IMR-90 (cell line): Measurements from ENCODE around the gene MRPL41. TPM values are rescaled to one million over a fixed set of nuclear protein-coding genes. Genes with fewer than 3 reads are reported as not detected.
"Not testable (repeated sequence)": the region's sequence is repeated elsewhere in the genome, so short reads cannot be mapped to it uniquely, and the experiment has no call there.

Source experiments
- ATAC-seq: fragments of 200-7000 bp; cut with Tn5 transposase; 2 replicates; pipeline ENCODE4 v1.9.1; 2020; ENCODE audit warnings: low read depth, mild to moderate bottlenecking, moderate library complexity
- BruUV-seq: library from RNA; stranded (reverse); fragments of 400-500 nt; replicated peaks from 2 replicates; lab custom pipeline; 2021; lab: Mats Ljungman, UMichigan
- CTCF ChIA-PET: fragments of 300-600 bp; formaldehyde crosslinking; extraction: SDS; loops from one replicate; lab custom pipeline; 2021; ENCODE audit warnings: antibody characterized with exemption; lab: Yijun Ruan, JAX
- POLR2A ChIA-PET: fragments of 300-600 bp; sonication (Branson Sonifier 250); formaldehyde crosslinking; loops from one replicate; lab custom pipeline; 2022; ENCODE audit warnings: antibody characterized with exemption; ENCODE audit not compliant: unreplicated experiment; lab: Charles Lee
- DNase-seq: peaks from one replicate; pipeline ENCODE4 v3.0.0; 2013
- H2AFZ ChIP-seq: replicated peaks from 2 replicates; pipeline ENCODE3; 2013; ENCODE audit warnings: low read length, mild to moderate bottlenecking; ENCODE audit not compliant: poor library complexity
- H2AK5ac ChIP-seq: 2 replicates; pipeline ENCODE4 v1.6.1; 2013; ENCODE audit warnings: low read depth, low read length, inconsistent platforms
- H2AK9ac ChIP-seq: replicated peaks from 2 replicates; pipeline ENCODE3; 2013; ENCODE audit warnings: mild to moderate bottlenecking, low read depth, low read length, moderate library complexity; ENCODE audit not compliant: poor library complexity
- H2BK120ac ChIP-seq: 2 replicates; pipeline ENCODE4 v1.6.1; 2013; ENCODE audit warnings: low read depth, low read length, inconsistent platforms
- H2BK15ac ChIP-seq: 3 replicates; pipeline ENCODE4 v1.6.1; 2013; ENCODE audit warnings: low read depth, low read length, inconsistent platforms
- H2BK20ac ChIP-seq: 2 replicates; pipeline ENCODE4 v1.6.1; 2013; ENCODE audit warnings: low read depth, mild to moderate bottlenecking, inconsistent platforms, low read length, moderate library complexity
- H2BK5ac ChIP-seq: 2 replicates; pipeline ENCODE4 v1.6.1; 2013; ENCODE audit warnings: mild to moderate bottlenecking, low read depth, low read length, inconsistent platforms; ENCODE audit not compliant: poor library complexity, severe bottlenecking
- H3K14ac ChIP-seq: replicated peaks from 2 replicates; pipeline ENCODE4 v1.6.1; 2013; ENCODE audit warnings: low read depth, low read length, inconsistent platforms
- H3K18ac ChIP-seq: 2 replicates; pipeline ENCODE4 v1.6.1; 2013; ENCODE audit warnings: low read depth, low read length, control low read depth
- H3K23ac ChIP-seq: 2 replicates; pipeline ENCODE4 v1.6.1; 2013; ENCODE audit warnings: low read depth, low read length, inconsistent platforms
- H3K27ac ChIP-seq: 2 replicates; pipeline ENCODE4 v1.5.1; 2013; ENCODE audit warnings: mild to moderate bottlenecking, control low read depth, low read length; ENCODE audit not compliant: insufficient read depth
- H3K27me3 ChIP-seq: 2 replicates; pipeline ENCODE4 v1.6.1; 2013; ENCODE audit warnings: low read length; ENCODE audit not compliant: control insufficient read depth, insufficient read depth
- H3K36me3 ChIP-seq: 2 replicates; pipeline ENCODE4 v1.6.1; 2013; ENCODE audit warnings: low read length, mixed read lengths; ENCODE audit not compliant: control insufficient read depth, insufficient read depth
- H3K4ac ChIP-seq: 2 replicates; pipeline ENCODE4 v1.6.1; 2013; ENCODE audit warnings: low read depth, low read length, inconsistent platforms
- H3K4me1 ChIP-seq: 2 replicates; pipeline ENCODE4 v1.6.1; 2013; ENCODE audit warnings: low read length, mixed read lengths; ENCODE audit not compliant: control insufficient read depth, insufficient read depth
- H3K4me2 ChIP-seq: 2 replicates; pipeline ENCODE4 v1.6.1; 2013; ENCODE audit warnings: low read depth, mild to moderate bottlenecking, control low read depth, low read length, moderate library complexity
- H3K4me3 ChIP-seq: 2 replicates; pipeline ENCODE4 v1.5.1; 2013; ENCODE audit warnings: low read depth, mild to moderate bottlenecking, control low read depth, low read length, moderate library complexity; ENCODE audit not compliant: insufficient read depth
- H3K56ac ChIP-seq: 2 replicates; pipeline ENCODE4 v1.6.1; 2013; ENCODE audit warnings: low read length, inconsistent platforms; ENCODE audit not compliant: insufficient read depth; ENCODE audit errors: extremely low read depth
- H3K79me1 ChIP-seq, 2 experiments: 2 replicates each; pipeline ENCODE4 v1.6.1; 2013; ENCODE audit warnings: low read length in 2 of 2, inconsistent platforms in 1 of 2, low read depth in 1 of 2
- H3K9ac ChIP-seq: 2 replicates; pipeline ENCODE4 v1.6.1; 2013; ENCODE audit warnings: low read depth, low read length, control low read depth
- H3K9me1 ChIP-seq: 2 replicates; pipeline ENCODE4 v1.6.1; 2013; ENCODE audit warnings: low read length, inconsistent platforms; ENCODE audit not compliant: insufficient read depth
- H3K9me3 ChIP-seq: 2 replicates; pipeline ENCODE4 v1.6.1; 2013; ENCODE audit warnings: low read length; ENCODE audit not compliant: control insufficient read depth, insufficient read depth
- H4K20me1 ChIP-seq: 2 replicates; pipeline ENCODE4 v1.6.1; 2013; ENCODE audit warnings: low read length, inconsistent platforms; ENCODE audit not compliant: insufficient read depth
- H4K5ac ChIP-seq: 2 replicates; pipeline ENCODE4 v1.6.1; 2013; ENCODE audit warnings: mild to moderate bottlenecking, low read depth, low read length, control low read depth
- H4K8ac ChIP-seq, 2 experiments: 2 replicates each; pipeline ENCODE4 v1.6.1; 2013; ENCODE audit warnings: low read depth in 2 of 2, low read length in 2 of 2, control low read depth in 1 of 2, inconsistent platforms in 1 of 2
- H4K91ac ChIP-seq: 2 replicates; pipeline ENCODE4 v1.6.1; 2013; ENCODE audit warnings: low read depth, low read length, inconsistent platforms; ENCODE audit not compliant: insufficient read depth
- WGBS, 2 experiments: methylation state at CpG; one replicate each; pipeline versions ENCODE4 v1.1.5 to v1.1.7; 2013; ENCODE audit warnings: missing lambda C conversion rate in 2 of 2; ENCODE audit not compliant: insufficient read length in 1 of 2; ENCODE audit errors: extremely low coverage in 2 of 2; 5-methylcytosine and 5-hydroxymethylcytosine counted together
- dilution Hi-C: fragments of 300-500 bp; cut with HindIII; formaldehyde crosslinking; loops from one replicate; pipeline ENCODE4 v1.14.3; 2018; ENCODE audit warnings: low sequenced_read_pairs; ENCODE audit not compliant: unreplicated experiment
- in situ Hi-C: fragments of 300-500 bp; cut with MboI; formaldehyde crosslinking; loops from 3 replicates; pipeline ENCODE4 v1.14.3; 2019; ENCODE audit warnings: low sequenced_read_pairs, inconsistent platforms, mixed read lengths
- intact Hi-C: fragments of 100-400 bp; cut with micrococcal nuclease; formaldehyde crosslinking; loops from 2 replicates; pipeline ENCODE4 v1.10.0; 2022
- polyA plus RNA-seq, 3 experiments: library from polyadenylated mRNA; depleted of rRNA; stranded (reverse); fragments of >200 nt; gene quantifications; 2 replicates each; pipeline ENCODE4 v1.2.3, GENCODE V29; 2012; ENCODE audit warnings: low replicate concordance in 1 of 3
- total RNA-seq: library from RNA; depleted of rRNA; stranded (reverse); fragments of >200 nt; gene quantifications from 2 replicates; pipeline ENCODE4 v1.2.3, GENCODE V29; 2012

MRPL41 gene
- total and polyA plus RNA-seq, 2 of the 4 experiments (the other 2 are of a cell fraction), result 15.6 to 38.9 TPM

GRCh38 chr9:137568445-137568844 lies 16.8 kb downstream of the MRPL41 start:
- CTCF ChIA-PET, POLR2A ChIA-PET: not testable (repeated sequence)

More at GRCh38 chr9:137568445-137568844, 16.8 kb downstream of the MRPL41 start:
- DNase-seq, H3K18ac ChIP-seq, H2AFZ ChIP-seq, in situ Hi-C loops, H3K56ac ChIP-seq, H3K14ac ChIP-seq, H3K27me3 ChIP-seq, H3K9me3 ChIP-seq, H4K20me1 ChIP-seq, H3K4me3 ChIP-seq, H3K4me2 ChIP-seq, H2AK9ac ChIP-seq, H2BK20ac ChIP-seq, H3K9me1 ChIP-seq, BruUV-seq, intact Hi-C loops, H3K23ac ChIP-seq, H3K4ac ChIP-seq, H4K91ac ChIP-seq, H2AK5ac ChIP-seq, dilution Hi-C loops, H3K9ac ChIP-seq, H4K8ac ChIP-seq, H2BK5ac ChIP-seq, H3K4me1 ChIP-seq, H3K27ac ChIP-seq, H2BK15ac ChIP-seq, H4K5ac ChIP-seq, ATAC-seq, H2BK120ac ChIP-seq: not testable (repeated sequence)
- WGBS, 2 experiments, result 90% methylated on average over 2 of the region's 5 CpGs; no CpG with 5 or more reads in 1 of the 2 experiments
- Histone ChIP-seq H3K79me1 (peaks cover 26 to 33% of the 10 kb centered on the region in 2 experiments), H3K36me3 (peaks cover 36% of the 10 kb centered on the region)
